H9 (cell line): ENCODE results near the gene TYMP. TPM values are rescaled to one million over a fixed set of nuclear protein-coding genes. Genes with fewer than 3 reads are reported as not detected.

Experiments
- DNase-seq: peaks from one replicate; pipeline ENCODE4 v3.0.0-alpha.2; 2017
- H2AFZ ChIP-seq: one replicate; pipeline ENCODE4 v1.6.1; 2013; ENCODE audit warnings: mild to moderate bottlenecking, low read length, control low read depth, moderate library complexity
- H2AK5ac ChIP-seq: 2 replicates; pipeline ENCODE4 v1.6.1; 2013; ENCODE audit warnings: low read length, control low read depth, mixed read lengths; ENCODE audit not compliant: insufficient read length
- H2BK120ac ChIP-seq: one replicate; pipeline ENCODE4 v1.6.1; 2013; ENCODE audit warnings: low read depth, mild to moderate bottlenecking, low read length, control low read depth, inconsistent platforms; ENCODE audit not compliant: poor library complexity, severe bottlenecking
- H2BK12ac ChIP-seq: 2 replicates; pipeline ENCODE4 v1.6.1; 2013; ENCODE audit warnings: low read length, control low read depth, mixed read lengths, low read depth; ENCODE audit not compliant: insufficient read length
- H2BK15ac ChIP-seq: 2 replicates; pipeline ENCODE4 v1.6.1; 2013; ENCODE audit warnings: low read depth, low read length, control low read depth
- H2BK20ac ChIP-seq: one replicate; pipeline ENCODE4 v1.6.1; 2013; ENCODE audit warnings: low read depth, mild to moderate bottlenecking, low read length, control low read depth, inconsistent platforms; ENCODE audit not compliant: poor library complexity, severe bottlenecking
- H2BK5ac ChIP-seq: 2 replicates; pipeline ENCODE4 v1.6.1; 2013; ENCODE audit warnings: low read length, control low read depth, mixed read lengths; ENCODE audit not compliant: insufficient read length
- H3K14ac ChIP-seq: 2 replicates; pipeline ENCODE4 v1.6.1; 2013; ENCODE audit warnings: low read length, control low read depth; ENCODE audit not compliant: insufficient read depth
- H3K18ac ChIP-seq: 2 replicates; pipeline ENCODE4 v1.6.1; 2013; ENCODE audit warnings: low read depth, mild to moderate bottlenecking, mixed read lengths, low read length, control low read depth; ENCODE audit not compliant: insufficient read length
- H3K23ac ChIP-seq: 2 replicates; pipeline ENCODE4 v1.6.1; 2013; ENCODE audit warnings: low read length, control low read depth, mixed read lengths, low read depth; ENCODE audit not compliant: insufficient read length
- H3K23me2 ChIP-seq: 2 replicates; pipeline ENCODE4 v1.6.1; 2013; ENCODE audit warnings: low read depth, mild to moderate bottlenecking, mixed read lengths, low read length, control low read depth; ENCODE audit not compliant: insufficient read length, poor library complexity, severe bottlenecking
- H3K27ac ChIP-seq: 2 replicates; pipeline ENCODE4 v1.5.1; 2013; ENCODE audit warnings: low read length, control low read depth, mixed read lengths, low read depth; ENCODE audit not compliant: insufficient read length
- H3K27me3 ChIP-seq: 2 replicates; pipeline ENCODE4 v1.6.1; 2013; ENCODE audit warnings: low read length, control low read depth, inconsistent platforms; ENCODE audit not compliant: insufficient read depth
- H3K4ac ChIP-seq: 2 replicates; pipeline ENCODE4 v1.6.1; 2013; ENCODE audit warnings: low read depth, mild to moderate bottlenecking, control low read depth, inconsistent platforms, low read length, moderate library complexity
- H3K4me1 ChIP-seq: 2 replicates; pipeline ENCODE4 v1.6.1; 2013; ENCODE audit warnings: low read length, control low read depth, inconsistent platforms; ENCODE audit not compliant: insufficient read depth
- H3K4me2 ChIP-seq: 2 replicates; pipeline ENCODE4 v1.6.1; 2013; ENCODE audit warnings: low read length, control low read depth, mixed read lengths; ENCODE audit not compliant: insufficient read length, insufficient read depth
- H3K56ac ChIP-seq: 2 replicates; pipeline ENCODE4 v1.6.1; 2013; ENCODE audit warnings: low read depth, mild to moderate bottlenecking, mixed read lengths, low read length, control low read depth; ENCODE audit not compliant: insufficient read length
- H3K79me1 ChIP-seq: 2 replicates; pipeline ENCODE4 v1.6.1; 2013; ENCODE audit warnings: low read depth, mild to moderate bottlenecking, moderate library complexity, low read length, control low read depth, inconsistent platforms; ENCODE audit not compliant: insufficient read depth, poor library complexity, severe bottlenecking
- H3K79me2 ChIP-seq: 2 replicates; pipeline ENCODE4 v1.6.1; 2013; ENCODE audit warnings: low read length, control low read depth, inconsistent platforms; ENCODE audit not compliant: insufficient read depth
- H3K9ac ChIP-seq: 2 replicates; pipeline ENCODE4 v1.6.1; 2013; ENCODE audit warnings: low read length, control low read depth, mixed read lengths; ENCODE audit not compliant: insufficient read length; ENCODE audit errors: extremely low read depth
- H3K9me3 ChIP-seq: one replicate; pipeline ENCODE4 v1.6.1; 2013; ENCODE audit warnings: low read depth, low read length, inconsistent platforms; ENCODE audit not compliant: control insufficient read depth
- H3T11ph ChIP-seq: one replicate; pipeline ENCODE4 v1.6.1; 2013; ENCODE audit warnings: mild to moderate bottlenecking, low read length, control low read depth, inconsistent platforms
- H4K20me1 ChIP-seq: one replicate; pipeline ENCODE4 v1.6.1; 2013; ENCODE audit not compliant: control insufficient read depth, insufficient read length, insufficient read depth
- H4K5ac ChIP-seq: 2 replicates; pipeline ENCODE4 v1.6.1; 2013; ENCODE audit warnings: low read depth, mild to moderate bottlenecking, mixed read lengths, low read length, control low read depth; ENCODE audit not compliant: insufficient read length
- H4K8ac ChIP-seq: replicated peaks from 2 replicates; pipeline ENCODE4 v1.6.1; 2013; ENCODE audit warnings: low read length, control low read depth, mixed read lengths, low read depth; ENCODE audit not compliant: insufficient read length
- H4K91ac ChIP-seq: 2 replicates; pipeline ENCODE4 v1.6.1; 2013; ENCODE audit warnings: low read depth, mild to moderate bottlenecking, moderate library complexity, mixed read lengths, low read length, control low read depth; ENCODE audit not compliant: insufficient read length
- H3K27ac Mint-ChIP-seq, 3 experiments: 2 replicates in 2 of 3; 3 replicates in 1 of 3; pipeline ENCODE4 v1.8.0; 2020 to 2021; ENCODE audit warnings: mixed read lengths in 3 of 3, mild to moderate bottlenecking in 1 of 3, moderate library complexity in 1 of 3
- H3K27me3 Mint-ChIP-seq: 2 replicates; pipeline ENCODE4 v1.8.0; 2021; ENCODE audit warnings: low read depth, mild to moderate bottlenecking, moderate library complexity, mixed read lengths
- H3K36me3 Mint-ChIP-seq, 3 experiments: 2 replicates in 2 of 3; 3 replicates in 1 of 3; pipeline ENCODE4 v1.8.0; 2020 to 2021; ENCODE audit warnings: low read depth in 3 of 3, mixed read lengths in 3 of 3; ENCODE audit not compliant: insufficient read depth in 1 of 3
- H3K4me1 Mint-ChIP-seq, 2 experiments: 2 replicates each; pipeline ENCODE4 v1.8.0; 2020; ENCODE audit warnings: mixed read lengths in 2 of 2
- H3K4me3 Mint-ChIP-seq, 2 experiments: 2 replicates in 1 of 2; 3 replicates in 1 of 2; pipeline ENCODE4 v1.8.0; 2020 to 2021; ENCODE audit warnings: mild to moderate bottlenecking in 2 of 2, mixed read lengths in 2 of 2, moderate library complexity in 1 of 2
- H3K9me3 Mint-ChIP-seq, 2 experiments: 2 replicates in 1 of 2; 3 replicates in 1 of 2; pipeline ENCODE4 v1.8.0; 2020; ENCODE audit warnings: mild to moderate bottlenecking in 2 of 2, mixed read lengths in 2 of 2, moderate library complexity in 1 of 2
- WGBS: extraction: QIAGEN DNeasy Blood & Tissue Kit; methylation state at CpG from one replicate; pipeline ENCODE4 v1.1.7; 2013; ENCODE audit warnings: missing lambda C conversion rate, low lambda C conversion rate, mixed read lengths; ENCODE audit not compliant: insufficient read length; ENCODE audit errors: extremely low coverage; 5-methylcytosine and 5-hydroxymethylcytosine counted together
- total RNA-seq: library from RNA; stranded (reverse); gene quantifications from 2 replicates; pipeline ENCODE4 v1.2.1, GENCODE V29; 2021
- TF ChIP-seq, protein P1 (sequence below): fragments of 200-600 bp; sonication (generic); conservative IDR thresholded peaks from 3 replicates; pipeline ENCODE4 v1.8.0; 2021; ENCODE audit warnings: antibody characterized with exemption, mild to moderate bottlenecking

TYMP gene
- total RNA-seq, 1 experiment from 2014 or later: 1.0 TPM

DNA sequence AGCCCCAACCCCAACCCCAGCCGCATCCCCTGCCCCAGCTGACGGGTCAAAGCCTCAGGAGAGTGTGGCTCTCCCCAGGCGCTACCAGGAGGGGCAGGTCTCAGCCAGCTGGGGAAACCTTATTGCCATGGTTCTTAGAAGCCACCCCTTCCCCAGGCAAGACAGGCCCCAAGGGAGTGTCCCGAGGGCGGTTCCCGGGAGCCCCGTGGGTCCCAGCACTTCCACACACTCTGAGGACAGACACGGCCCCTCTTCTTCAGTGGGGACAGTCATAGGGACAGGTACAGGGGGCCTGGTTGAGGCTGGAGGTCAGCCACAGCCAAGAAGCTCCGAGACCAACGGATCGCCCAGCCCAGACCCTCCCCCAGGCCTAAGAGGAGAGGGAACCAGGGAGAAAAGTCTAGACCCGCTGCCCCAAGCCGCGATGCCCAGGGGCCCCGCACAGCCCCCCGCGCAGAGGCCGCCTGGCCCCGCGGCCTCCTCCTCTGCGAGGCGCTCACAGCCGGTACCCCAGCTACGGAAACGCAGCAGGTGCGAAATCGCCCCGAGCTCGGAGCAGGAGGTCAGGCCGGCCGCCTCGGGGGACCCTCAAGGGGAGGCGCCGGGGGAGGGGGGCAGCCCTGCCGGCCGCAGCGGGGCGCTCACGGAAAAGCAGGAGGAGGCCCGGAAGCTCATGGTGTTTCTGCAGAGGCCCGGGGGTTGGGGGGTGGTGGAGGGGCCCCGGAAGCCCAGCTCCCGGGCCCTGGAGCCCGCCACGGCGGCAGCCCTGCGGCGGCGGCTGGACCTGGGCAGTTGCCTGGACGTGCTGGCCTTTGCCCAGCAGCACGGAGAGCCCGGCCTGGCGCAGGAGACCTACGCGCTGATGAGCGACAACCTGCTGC, 18.5 kb upstream of the TYMP start:
- H2BK20ac ChIP-seq: no peak overlapping the region
- H2BK120ac ChIP-seq: no peak overlapping the region
- no peaks in the 10 kb centered on the region for H3K79me1 ChIP-seq
- no peak overlapping the region for H3K18ac ChIP-seq
- no peak overlapping the region for H2AFZ ChIP-seq
- Mint-ChIP-seq H3K4me3 (no peak overlapping the region), H3K4me1 (peaks cover 0 to 3% of the 10 kb centered on the region in 2 experiments; a peak in 1 of 4 replicates), H3K27ac (no peak overlapping the region), H3K36me3 (no peaks in the 10 kb centered on the region), H3K27me3 (peaks cover 38% of the 10 kb centered on the region), H3K9me3 (no peaks in the 10 kb centered on the region)
- no peak for DNase-seq
- no peak overlapping the region for H3K9ac ChIP-seq
- WGBS: no CpG with 5 or more reads among the region's 56 CpGs
- no peaks in the 10 kb centered on the region for H3K79me2 ChIP-seq
- no peak overlapping the region for H3K23ac ChIP-seq
- H4K20me1 ChIP-seq: no peaks in the 10 kb centered on the region
- no peak overlapping the region for H3K4ac ChIP-seq
- H4K8ac ChIP-seq: no peak overlapping the region
- no peaks in the 10 kb centered on the region for H3K9me3 ChIP-seq
- TF ChIP-seq, protein P1, sequence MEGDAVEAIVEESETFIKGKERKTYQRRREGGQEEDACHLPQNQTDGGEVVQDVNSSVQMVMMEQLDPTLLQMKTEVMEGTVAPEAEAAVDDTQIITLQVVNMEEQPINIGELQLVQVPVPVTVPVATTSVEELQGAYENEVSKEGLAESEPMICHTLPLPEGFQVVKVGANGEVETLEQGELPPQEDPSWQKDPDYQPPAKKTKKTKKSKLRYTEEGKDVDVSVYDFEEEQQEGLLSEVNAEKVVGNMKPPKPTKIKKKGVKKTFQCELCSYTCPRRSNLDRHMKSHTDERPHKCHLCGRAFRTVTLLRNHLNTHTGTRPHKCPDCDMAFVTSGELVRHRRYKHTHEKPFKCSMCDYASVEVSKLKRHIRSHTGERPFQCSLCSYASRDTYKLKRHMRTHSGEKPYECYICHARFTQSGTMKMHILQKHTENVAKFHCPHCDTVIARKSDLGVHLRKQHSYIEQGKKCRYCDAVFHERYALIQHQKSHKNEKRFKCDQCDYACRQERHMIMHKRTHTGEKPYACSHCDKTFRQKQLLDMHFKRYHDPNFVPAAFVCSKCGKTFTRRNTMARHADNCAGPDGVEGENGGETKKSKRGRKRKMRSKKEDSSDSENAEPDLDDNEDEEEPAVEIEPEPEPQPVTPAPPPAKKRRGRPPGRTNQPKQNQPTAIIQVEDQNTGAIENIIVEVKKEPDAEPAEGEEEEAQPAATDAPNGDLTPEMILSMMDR: no peak
- no peak overlapping the region for H3T11ph ChIP-seq
- H3K23me2 ChIP-seq: no peaks in the 10 kb centered on the region
- H3K14ac ChIP-seq: no peak overlapping the region
- no peaks in the 10 kb centered on the region for H3K4me1 ChIP-seq
- no peak overlapping the region for H3K27ac ChIP-seq
- no peak overlapping the region for H4K91ac ChIP-seq
- no peak overlapping the region for H2AK5ac ChIP-seq
- H3K4me2 ChIP-seq: no peak overlapping the region
- H4K5ac ChIP-seq: no peak overlapping the region
- no peak overlapping the region for H2BK12ac ChIP-seq
- H2BK5ac ChIP-seq: no peak overlapping the region
- H3K56ac ChIP-seq: no peak overlapping the region
- H2BK15ac ChIP-seq: no peak overlapping the region
- H3K27me3 ChIP-seq: no peaks in the 10 kb centered on the region; the same call in 1 of the 2 replicates
